Pons (tissue), 1 donor: Measurements from ENCODE around the gene OR5H14.

Experiments used
- DNase-seq: peaks from one replicate; pipeline ENCODE4 v3.0.0-alpha.2; 2016; ENCODE audit warnings: low spot score

Gene OR5H14

DNA sequence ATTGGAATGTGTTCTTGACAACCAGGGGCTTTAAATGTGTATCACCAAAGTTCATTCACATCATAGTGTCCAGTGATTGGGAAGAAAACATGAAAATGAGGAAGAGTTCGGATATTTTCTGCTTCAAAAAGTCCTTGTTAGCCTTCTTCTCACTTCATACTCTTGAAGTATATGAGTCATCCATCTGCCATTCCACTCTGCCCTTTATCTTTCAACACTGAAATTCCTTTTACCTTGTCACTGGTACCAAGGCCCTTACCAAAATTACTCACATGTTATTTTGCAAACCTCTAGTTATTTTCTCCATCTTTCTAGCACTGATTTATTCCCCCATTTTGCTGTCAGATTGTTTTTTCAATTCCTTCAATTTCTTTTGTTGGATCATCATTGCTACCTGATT lies 51.7 kb downstream of the OR5H14 start:
- DNase-seq: no peak
